Coronary artery (tissue), 2 donors: ENCODE measurements around the gene HSPA1L.
"Not testable (repeated sequence)": the region's sequence is repeated elsewhere in the genome, so short reads cannot be mapped to it uniquely, and the experiment has no call there.

Source experiments
- DNase-seq: peaks from one replicate; pipeline ENCODE4 v3.0.0-alpha.2; 2017; ENCODE audit warnings: low spot score
- H3K27ac ChIP-seq, 2 donors: fragments of 200-600 bp; sonication (generic); one replicate each; pipeline ENCODE4 v1.5.1; 2016 to 2019
- H3K4me3 ChIP-seq: fragments of 200-600 bp; sonication (generic); 2 replicates; pipeline ENCODE4 v1.5.1; 2016; ENCODE audit warnings: mild to moderate bottlenecking, moderate library complexity
- CTCF ChIP-seq: fragments of 200-600 bp; sonication (generic); IDR thresholded peaks from one replicate; pipeline ENCODE4 v1.5.1; 2019; ENCODE audit warnings: antibody characterized with exemption

HSPA1L gene

GRCh38 chr6:31842053-31842452, 27.0 kb upstream of the HSPA1L start:
- Histone ChIP-seq H3K27ac (no peak overlapping the region), H3K4me3 (no peak overlapping the region)
- DNase-seq = no peak
- TF ChIP-seq CTCF = no peak

GRCh38 chr6:31839779-31840126, 24.7 kb upstream of the HSPA1L start:
- DNase-seq, H3K27ac ChIP-seq, H3K4me3 ChIP-seq: not testable (repeated sequence)

GRCh38 chr6:31838968-31839367, 23.9 kb upstream of the HSPA1L start:
- Histone ChIP-seq H3K4me3 (no peak overlapping the region), H3K27ac (no peak overlapping the region)
- no peak for DNase-seq
- no peak for TF ChIP-seq CTCF

- DNase-seq, H3K27ac ChIP-seq: not testable (repeated sequence)
- peak overlapping the region; percentile 83 for H3K4me3 ChIP-seq
Observed at GRCh38 chr6:31838114-31838553, 23.1 kb upstream of the HSPA1L start.

- peak overlapping the region; percentile 83 for H3K4me3 ChIP-seq
- DNase-seq = no peak
- H3K27ac ChIP-seq = peak overlapping the region; percentile 50 to 89
- TF ChIP-seq CTCF = no peak
Observed at GRCh38 chr6:31837369-31838113, 22.5 kb upstream of the HSPA1L start.

GRCh38 chr6:31836474-31837368, 21.6 kb upstream of the HSPA1L start:
- Histone ChIP-seq H3K27ac (peak overlapping the region; percentile 50 to 89), H3K4me3 (peak overlapping the region; percentile 83)
- no peak for TF ChIP-seq CTCF
- DNase-seq = no peak

- no peak for TF ChIP-seq CTCF
- DNase-seq = no peak
- Histone ChIP-seq H3K27ac (peak overlapping the region; percentile 50 to 89), H3K4me3 (peak overlapping the region; percentile 83)
Observed at GRCh38 chr6:31836047-31836473, 21.0 kb upstream of the HSPA1L start.
